T-helper 2 cell treated with Interferon-gamma antibody and Interleukin-4, amounts not matched to agents 5 μg/mL and 100 μg/mL, for 36 hours (primary cell): ENCODE results near the gene CLDN1.

Source experiments
- DNase-seq: peaks from one replicate; pipeline ENCODE4 v3.0.0; 2021; ENCODE audit warnings: low spot score
- H3K27ac Mint-ChIP-seq: one replicate; pipeline ENCODE4 v1.8.0; 2021; ENCODE audit warnings: mild to moderate bottlenecking, mixed read lengths
- H3K27me3 Mint-ChIP-seq: one replicate; pipeline ENCODE4 v1.8.0; 2021; ENCODE audit warnings: low read depth, mixed read lengths
- H3K36me3 Mint-ChIP-seq: one replicate; pipeline ENCODE4 v1.8.0; 2021; ENCODE audit warnings: low read depth, mixed read lengths
- H3K4me1 Mint-ChIP-seq: one replicate; pipeline ENCODE4 v1.8.0; 2021; ENCODE audit warnings: low read depth, mixed read lengths
- H3K4me3 Mint-ChIP-seq: one replicate; pipeline ENCODE4 v1.8.0; 2022; ENCODE audit warnings: mild to moderate bottlenecking, moderate library complexity, mixed read lengths
- H3K9me3 Mint-ChIP-seq: one replicate; pipeline ENCODE4 v1.8.0; 2021; ENCODE audit warnings: mixed read lengths

CLDN1 gene

DNA sequence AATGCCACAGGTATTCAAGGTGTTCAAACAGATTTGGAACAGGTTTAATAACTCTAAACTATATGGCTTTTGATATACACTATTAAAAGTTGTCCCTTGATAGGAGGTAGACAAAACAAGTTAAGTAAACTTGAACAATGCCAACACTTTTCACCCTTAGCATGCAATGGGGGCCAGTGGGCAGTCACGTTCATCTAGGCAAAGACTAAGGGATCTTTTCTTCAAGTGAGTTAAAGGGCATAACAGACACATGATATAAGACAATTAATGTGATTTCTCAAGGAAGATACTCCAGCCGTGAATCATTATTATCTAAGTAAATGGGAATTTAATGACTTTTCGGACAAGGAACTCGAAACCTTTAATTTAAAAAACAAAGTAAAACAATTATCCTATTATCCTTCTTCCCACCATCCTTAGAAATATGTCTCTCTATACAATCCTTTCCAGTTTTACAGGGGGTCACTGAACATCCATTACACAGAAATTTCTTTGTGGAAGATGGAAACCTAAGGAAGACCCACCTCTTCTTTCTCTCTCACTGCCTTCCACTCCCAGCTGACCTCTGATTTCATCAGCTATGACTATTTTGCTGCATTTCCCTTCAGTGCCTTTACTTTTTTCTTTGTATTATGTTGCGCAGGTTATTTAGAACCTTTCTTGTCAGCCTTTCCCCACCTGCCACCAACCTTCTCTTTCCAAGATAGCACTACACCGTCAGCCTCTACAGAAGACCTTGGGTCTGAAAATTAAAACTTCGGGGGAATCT lies 1.5 kb downstream of the CLDN1 start:
- no peak for DNase-seq
- H3K4me1 Mint-ChIP-seq: peaks cover 34% of the 10 kb centered on the region
- no peaks in the 10 kb centered on the region for H3K36me3 Mint-ChIP-seq
- H3K4me3 Mint-ChIP-seq: peak overlapping the region; percentile 86
- no peak overlapping the region for H3K27ac Mint-ChIP-seq
- H3K9me3 Mint-ChIP-seq: no peaks in the 10 kb centered on the region
- peaks cover 13% of the 10 kb centered on the region for H3K27me3 Mint-ChIP-seq

DNA sequence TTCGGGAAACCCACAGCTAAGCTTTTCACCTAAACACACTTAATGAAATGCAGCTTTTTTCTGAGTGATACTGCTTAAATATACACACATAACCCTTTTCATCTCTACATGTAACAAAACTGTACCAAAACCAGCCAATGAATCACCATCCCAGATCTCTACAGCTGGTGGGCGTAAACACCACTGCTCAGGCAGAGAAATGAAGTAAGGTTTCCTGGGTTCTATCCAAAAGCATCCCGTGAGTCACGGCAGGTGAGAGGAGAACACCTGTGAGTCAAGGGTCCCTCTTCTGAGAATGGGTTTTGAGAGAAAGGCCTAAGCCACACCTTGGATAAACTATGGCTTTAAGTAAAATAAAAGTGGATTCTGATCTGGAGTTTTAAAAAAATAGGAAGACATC lies 2.6 kb downstream of the CLDN1 start:
- peak; percentile 58 for DNase-seq

GRCh38 chr3:190318666-190319065 lies 3.6 kb downstream of the CLDN1 start:
- Mint-ChIP-seq H3K27me3 (peaks cover 13% of the 10 kb centered on the region), H3K27ac (no peak overlapping the region), H3K9me3 (no peaks in the 10 kb centered on the region), H3K4me1 (peaks cover 34% of the 10 kb centered on the region), H3K4me3 (peak overlapping the region; percentile 6), H3K36me3 (no peaks in the 10 kb centered on the region)
- DNase-seq: no peak

More for the DNA sequence above, 2.6 kb downstream of the CLDN1 start:
- H3K9me3 Mint-ChIP-seq: no peaks in the 10 kb centered on the region
- H3K27ac Mint-ChIP-seq: no peak overlapping the region
- peak overlapping the region; percentile 27 for H3K4me3 Mint-ChIP-seq
- peaks cover 13% of the 10 kb centered on the region for H3K27me3 Mint-ChIP-seq
- no peaks in the 10 kb centered on the region for H3K36me3 Mint-ChIP-seq
- peaks cover 34% of the 10 kb centered on the region for H3K4me1 Mint-ChIP-seq

DNA sequence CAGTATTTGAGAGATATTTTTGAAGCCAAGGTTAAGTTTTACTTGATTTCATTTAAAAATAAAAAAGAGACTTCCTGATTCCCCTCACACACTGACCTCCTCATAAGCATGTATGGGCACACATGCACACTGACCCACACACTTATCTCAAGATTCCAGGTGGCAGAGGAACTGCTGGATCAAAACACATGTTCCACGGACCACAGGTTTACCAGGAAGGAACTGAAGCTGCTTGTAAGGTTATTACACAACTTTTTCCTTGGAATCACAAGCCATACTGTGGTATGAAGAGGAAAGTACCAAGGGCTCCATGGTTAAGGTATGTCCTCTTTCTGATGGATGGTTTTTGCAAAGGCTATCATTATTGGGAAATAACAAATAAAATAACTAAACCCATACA lies 7.5 kb downstream of the CLDN1 start:
- H3K27me3 Mint-ChIP-seq: no peaks in the 10 kb centered on the region
- no peak overlapping the region for H3K4me3 Mint-ChIP-seq
- H3K9me3 Mint-ChIP-seq: no peaks in the 10 kb centered on the region
- H3K4me1 Mint-ChIP-seq: peaks cover 11% of the 10 kb centered on the region
- H3K36me3 Mint-ChIP-seq: peaks cover 5% of the 10 kb centered on the region
- H3K27ac Mint-ChIP-seq: no peak overlapping the region
- DNase-seq: no peak

GRCh38 chr3:190309414-190309813 lies 12.8 kb downstream of the CLDN1 start:
- no peaks in the 10 kb centered on the region for H3K27me3 Mint-ChIP-seq
- H3K36me3 Mint-ChIP-seq: peaks cover 5% of the 10 kb centered on the region
- H3K27ac Mint-ChIP-seq: no peak overlapping the region
- H3K4me3 Mint-ChIP-seq: no peak overlapping the region
- no peak for DNase-seq
- H3K4me1 Mint-ChIP-seq: peaks cover 16% of the 10 kb centered on the region
- H3K9me3 Mint-ChIP-seq: no peaks in the 10 kb centered on the region

GRCh38 chr3:190308154-190308553 lies 14.1 kb downstream of the CLDN1 start:
- Mint-ChIP-seq H3K36me3 (peaks cover 5% of the 10 kb centered on the region), H3K4me1 (peaks cover 16% of the 10 kb centered on the region), H3K27me3 (no peaks in the 10 kb centered on the region), H3K27ac (no peak overlapping the region), H3K9me3 (no peaks in the 10 kb centered on the region), H3K4me3 (no peak overlapping the region)
- DNase-seq: no peak

GRCh38 chr3:190307164-190307545 lies 15.1 kb downstream of the CLDN1 start:
- Mint-ChIP-seq H3K4me3 (no peak overlapping the region), H3K4me1 (peaks cover 16% of the 10 kb centered on the region), H3K36me3 (no peaks in the 10 kb centered on the region), H3K27me3 (no peaks in the 10 kb centered on the region), H3K9me3 (no peaks in the 10 kb centered on the region), H3K27ac (peak overlapping the region; percentile 39)
- DNase-seq: no peak

GRCh38 chr3:190306513-190307163 lies 15.6 kb downstream of the CLDN1 start:
- peak; percentile 51 for DNase-seq
- Mint-ChIP-seq H3K27me3 (no peaks in the 10 kb centered on the region), H3K27ac (peak overlapping the region; percentile 79), H3K4me3 (peak overlapping the region; percentile 4), H3K36me3 (no peaks in the 10 kb centered on the region), H3K4me1 (peaks cover 21% of the 10 kb centered on the region), H3K9me3 (no peaks in the 10 kb centered on the region)

- no peak for DNase-seq
- no peaks in the 10 kb centered on the region for H3K36me3 Mint-ChIP-seq
- no peaks in the 10 kb centered on the region for H3K27me3 Mint-ChIP-seq
- peak overlapping the region; percentile 79 for H3K27ac Mint-ChIP-seq
- peaks cover 24% of the 10 kb centered on the region for H3K4me1 Mint-ChIP-seq
- peak overlapping the region; percentile 4 for H3K4me3 Mint-ChIP-seq
- no peaks in the 10 kb centered on the region for H3K9me3 Mint-ChIP-seq
Measured at GRCh38 chr3:190306026-190306425, 16.2 kb downstream of the CLDN1 start.

DNA sequence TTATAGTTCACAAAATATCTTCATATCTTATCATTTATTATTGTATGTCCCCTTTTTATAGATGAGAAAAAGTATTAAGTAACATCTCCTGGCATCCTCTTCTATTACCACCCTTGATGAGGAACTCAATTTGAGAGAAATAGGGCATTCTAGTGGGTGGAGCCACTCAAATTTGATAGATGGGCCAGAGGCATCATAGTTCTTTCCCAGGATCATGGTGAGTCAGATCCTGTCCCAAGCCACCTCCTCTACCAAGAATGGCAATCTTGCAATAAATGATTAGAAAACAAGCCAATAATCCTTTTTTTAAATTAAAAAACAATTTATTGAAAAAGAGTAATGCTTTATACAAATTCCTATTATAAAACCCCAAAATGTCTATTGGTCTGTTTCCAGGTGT lies 16.8 kb downstream of the CLDN1 start:
- no peak overlapping the region for H3K27ac Mint-ChIP-seq
- no peaks in the 10 kb centered on the region for H3K27me3 Mint-ChIP-seq
- H3K9me3 Mint-ChIP-seq: no peaks in the 10 kb centered on the region
- H3K4me1 Mint-ChIP-seq: peaks cover 24% of the 10 kb centered on the region
- H3K4me3 Mint-ChIP-seq: no peak overlapping the region
- DNase-seq: no peak
- no peaks in the 10 kb centered on the region for H3K36me3 Mint-ChIP-seq

- Mint-ChIP-seq H3K27me3 (no peaks in the 10 kb centered on the region), H3K4me1 (peaks cover 29% of the 10 kb centered on the region), H3K4me3 (no peak overlapping the region), H3K27ac (no peak overlapping the region), H3K36me3 (no peaks in the 10 kb centered on the region), H3K9me3 (no peaks in the 10 kb centered on the region)
- no peak for DNase-seq
Measured at GRCh38 chr3:190303884-190304283, 18.4 kb downstream of the CLDN1 start.

DNA sequence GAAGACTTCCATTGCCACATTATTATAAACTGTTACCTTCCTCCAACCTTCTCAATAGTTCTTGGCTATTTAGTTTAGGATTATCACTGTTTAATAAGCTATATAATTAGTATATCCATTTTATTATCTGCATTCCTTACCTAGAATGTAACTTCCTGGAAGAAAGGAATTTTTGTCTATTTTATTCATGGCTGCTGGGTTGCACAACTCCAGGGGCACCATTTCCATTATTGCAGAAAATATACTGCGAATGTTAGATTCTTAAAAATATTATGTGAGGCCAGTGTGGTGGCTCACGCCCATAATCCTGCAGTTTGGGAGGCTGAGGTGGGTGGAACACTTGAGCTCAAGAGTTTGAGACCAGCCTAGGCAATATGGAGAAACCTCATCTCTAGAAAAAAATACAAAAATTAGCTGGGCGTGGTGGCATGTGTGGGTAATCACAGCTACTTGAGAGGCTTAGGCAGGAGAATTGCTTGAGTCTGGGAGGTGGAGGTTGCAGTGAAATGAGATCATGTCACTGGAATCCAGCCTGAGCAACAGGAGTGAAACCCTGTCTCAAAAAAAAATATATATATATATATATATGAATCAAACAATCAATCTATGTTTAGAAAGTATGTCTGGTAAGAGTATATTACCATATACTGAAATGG lies 19.9 kb downstream of the CLDN1 start:
- Mint-ChIP-seq H3K4me1 (peaks cover 28% of the 10 kb centered on the region), H3K27me3 (no peaks in the 10 kb centered on the region), H3K9me3 (no peaks in the 10 kb centered on the region), H3K36me3 (no peaks in the 10 kb centered on the region), H3K27ac (peak overlapping the region; percentile 82), H3K4me3 (peak overlapping the region; percentile 57)
- no peak for DNase-seq

DNA sequence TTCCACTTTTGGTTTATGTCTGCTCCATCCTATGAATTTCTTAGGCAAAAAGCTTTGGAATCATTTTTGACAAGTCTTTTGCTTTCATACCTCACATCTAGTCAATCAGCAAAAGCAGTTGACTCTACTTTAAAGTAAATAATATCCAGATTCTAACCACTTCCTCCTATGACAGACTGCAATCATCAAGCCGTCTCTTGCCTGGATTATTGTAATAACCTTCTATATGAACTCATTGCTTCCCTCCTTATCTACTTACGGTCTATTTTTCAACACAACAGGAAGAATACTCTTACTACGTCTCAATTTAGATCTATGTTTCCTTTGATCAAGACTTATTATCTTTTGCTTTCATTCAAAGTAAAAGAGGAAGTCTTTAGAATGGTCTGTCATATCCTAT lies 20.7 kb downstream of the CLDN1 start:
- Mint-ChIP-seq H3K27me3 (no peaks in the 10 kb centered on the region), H3K4me3 (peak overlapping the region; percentile 57), H3K36me3 (no peaks in the 10 kb centered on the region), H3K9me3 (no peaks in the 10 kb centered on the region), H3K4me1 (peaks cover 21% of the 10 kb centered on the region), H3K27ac (peak overlapping the region; percentile 82)
- DNase-seq: no peak

DNA sequence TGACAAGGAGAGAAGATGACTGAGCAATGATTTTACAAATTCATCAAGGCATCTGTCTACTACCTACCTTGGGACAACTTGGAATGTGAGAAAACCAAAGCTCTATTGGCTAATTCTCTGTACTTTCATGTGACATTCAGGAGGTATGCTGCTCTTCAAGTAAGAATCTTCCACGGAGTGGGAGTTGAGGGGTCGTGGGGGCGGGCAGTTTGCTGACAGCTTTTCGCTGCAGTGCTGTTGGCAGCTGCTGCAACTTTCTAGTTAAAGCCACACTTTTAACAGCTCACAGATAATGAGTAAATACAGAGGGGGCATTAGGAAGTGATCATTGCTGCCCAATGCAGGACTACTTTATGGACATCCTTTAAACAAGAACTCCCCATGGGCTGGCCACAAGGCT lies 22.3 kb downstream of the CLDN1 start:
- H3K4me3 Mint-ChIP-seq: no peak overlapping the region
- H3K4me1 Mint-ChIP-seq: peaks cover 14% of the 10 kb centered on the region
- no peaks in the 10 kb centered on the region for H3K9me3 Mint-ChIP-seq
- no peaks in the 10 kb centered on the region for H3K27me3 Mint-ChIP-seq
- no peaks in the 10 kb centered on the region for H3K36me3 Mint-ChIP-seq
- H3K27ac Mint-ChIP-seq: no peak overlapping the region
- no peak for DNase-seq
